ENCODE data around the gene SRRM4.

DNA sequence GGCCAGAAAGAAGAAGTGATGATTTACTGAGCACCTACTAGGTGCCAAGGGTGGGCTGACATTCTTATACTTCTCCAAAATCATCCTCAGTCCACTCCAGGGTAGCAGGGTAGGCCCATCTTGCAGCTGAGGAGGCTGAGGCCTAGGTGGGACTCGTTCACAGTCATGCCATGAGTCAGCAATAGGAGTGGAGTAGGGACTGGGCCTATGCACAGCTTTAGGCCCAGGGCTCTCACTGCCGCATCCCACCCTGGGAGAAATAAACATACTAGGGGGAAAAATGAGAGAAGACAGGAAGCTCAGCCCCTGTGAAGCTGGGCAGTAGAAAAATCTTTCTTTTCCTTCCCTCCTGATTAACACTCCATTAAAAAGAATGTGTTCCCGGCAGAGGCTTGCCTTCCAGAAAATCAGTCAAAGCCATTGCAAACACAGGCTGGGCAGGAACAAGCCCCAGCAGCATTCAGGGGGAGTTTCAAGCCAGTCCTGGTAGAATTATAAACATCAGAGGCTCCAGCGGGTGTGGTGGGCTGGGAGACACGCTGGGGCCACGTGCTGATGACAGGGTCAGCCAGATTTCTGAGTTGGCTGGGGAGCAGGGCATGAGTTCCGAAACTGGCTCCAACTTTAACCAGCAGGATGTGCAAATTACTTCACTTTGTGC, 199.2 kb downstream of the SRRM4 start:
- TF ChIP-seq, protein P1, sequence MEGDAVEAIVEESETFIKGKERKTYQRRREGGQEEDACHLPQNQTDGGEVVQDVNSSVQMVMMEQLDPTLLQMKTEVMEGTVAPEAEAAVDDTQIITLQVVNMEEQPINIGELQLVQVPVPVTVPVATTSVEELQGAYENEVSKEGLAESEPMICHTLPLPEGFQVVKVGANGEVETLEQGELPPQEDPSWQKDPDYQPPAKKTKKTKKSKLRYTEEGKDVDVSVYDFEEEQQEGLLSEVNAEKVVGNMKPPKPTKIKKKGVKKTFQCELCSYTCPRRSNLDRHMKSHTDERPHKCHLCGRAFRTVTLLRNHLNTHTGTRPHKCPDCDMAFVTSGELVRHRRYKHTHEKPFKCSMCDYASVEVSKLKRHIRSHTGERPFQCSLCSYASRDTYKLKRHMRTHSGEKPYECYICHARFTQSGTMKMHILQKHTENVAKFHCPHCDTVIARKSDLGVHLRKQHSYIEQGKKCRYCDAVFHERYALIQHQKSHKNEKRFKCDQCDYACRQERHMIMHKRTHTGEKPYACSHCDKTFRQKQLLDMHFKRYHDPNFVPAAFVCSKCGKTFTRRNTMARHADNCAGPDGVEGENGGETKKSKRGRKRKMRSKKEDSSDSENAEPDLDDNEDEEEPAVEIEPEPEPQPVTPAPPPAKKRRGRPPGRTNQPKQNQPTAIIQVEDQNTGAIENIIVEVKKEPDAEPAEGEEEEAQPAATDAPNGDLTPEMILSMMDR (conservative IDR thresholded peaks at IDR 0.05; ENCODE audit: low read depth in 2 of 2): no peak
- TF ChIP-seq POLR2AphosphoS5 (IDR thresholded peaks at IDR 0.05; ENCODE audit: low read depth): no peak
- TF ChIP-seq EZH2 (IDR thresholded peaks at IDR 0.05; ENCODE audit: low read depth, unreplicated experiment): no peak
- TF ChIP-seq, protein P2, sequence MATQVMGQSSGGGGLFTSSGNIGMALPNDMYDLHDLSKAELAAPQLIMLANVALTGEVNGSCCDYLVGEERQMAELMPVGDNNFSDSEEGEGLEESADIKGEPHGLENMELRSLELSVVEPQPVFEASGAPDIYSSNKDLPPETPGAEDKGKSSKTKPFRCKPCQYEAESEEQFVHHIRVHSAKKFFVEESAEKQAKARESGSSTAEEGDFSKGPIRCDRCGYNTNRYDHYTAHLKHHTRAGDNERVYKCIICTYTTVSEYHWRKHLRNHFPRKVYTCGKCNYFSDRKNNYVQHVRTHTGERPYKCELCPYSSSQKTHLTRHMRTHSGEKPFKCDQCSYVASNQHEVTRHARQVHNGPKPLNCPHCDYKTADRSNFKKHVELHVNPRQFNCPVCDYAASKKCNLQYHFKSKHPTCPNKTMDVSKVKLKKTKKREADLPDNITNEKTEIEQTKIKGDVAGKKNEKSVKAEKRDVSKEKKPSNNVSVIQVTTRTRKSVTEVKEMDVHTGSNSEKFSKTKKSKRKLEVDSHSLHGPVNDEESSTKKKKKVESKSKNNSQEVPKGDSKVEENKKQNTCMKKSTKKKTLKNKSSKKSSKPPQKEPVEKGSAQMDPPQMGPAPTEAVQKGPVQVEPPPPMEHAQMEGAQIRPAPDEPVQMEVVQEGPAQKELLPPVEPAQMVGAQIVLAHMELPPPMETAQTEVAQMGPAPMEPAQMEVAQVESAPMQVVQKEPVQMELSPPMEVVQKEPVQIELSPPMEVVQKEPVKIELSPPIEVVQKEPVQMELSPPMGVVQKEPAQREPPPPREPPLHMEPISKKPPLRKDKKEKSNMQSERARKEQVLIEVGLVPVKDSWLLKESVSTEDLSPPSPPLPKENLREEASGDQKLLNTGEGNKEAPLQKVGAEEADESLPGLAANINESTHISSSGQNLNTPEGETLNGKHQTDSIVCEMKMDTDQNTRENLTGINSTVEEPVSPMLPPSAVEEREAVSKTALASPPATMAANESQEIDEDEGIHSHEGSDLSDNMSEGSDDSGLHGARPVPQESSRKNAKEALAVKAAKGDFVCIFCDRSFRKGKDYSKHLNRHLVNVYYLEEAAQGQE (IDR thresholded peaks at IDR 0.05; ENCODE audit: unreplicated experiment): no peak
- TF ChIP-seq, protein P3, sequence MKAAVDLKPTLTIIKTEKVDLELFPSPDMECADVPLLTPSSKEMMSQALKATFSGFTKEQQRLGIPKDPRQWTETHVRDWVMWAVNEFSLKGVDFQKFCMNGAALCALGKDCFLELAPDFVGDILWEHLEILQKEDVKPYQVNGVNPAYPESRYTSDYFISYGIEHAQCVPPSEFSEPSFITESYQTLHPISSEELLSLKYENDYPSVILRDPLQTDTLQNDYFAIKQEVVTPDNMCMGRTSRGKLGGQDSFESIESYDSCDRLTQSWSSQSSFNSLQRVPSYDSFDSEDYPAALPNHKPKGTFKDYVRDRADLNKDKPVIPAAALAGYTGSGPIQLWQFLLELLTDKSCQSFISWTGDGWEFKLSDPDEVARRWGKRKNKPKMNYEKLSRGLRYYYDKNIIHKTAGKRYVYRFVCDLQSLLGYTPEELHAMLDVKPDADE (IDR thresholded peaks at IDR 0.05): no peak
- no peak for TF ChIP-seq CREB1 (CRISPR knock-in tag; IDR thresholded peaks at IDR 0.05; ENCODE audit: low read depth)
- no peak for TF ChIP-seq EZH2phosphoT487 (IDR thresholded peaks at IDR 0.05; ENCODE audit: unreplicated experiment)
- TF ChIP-seq STAT1 (IDR thresholded peaks at IDR 0.05; ENCODE audit: unreplicated experiment): no peak
- TF ChIP-seq, protein P4, sequence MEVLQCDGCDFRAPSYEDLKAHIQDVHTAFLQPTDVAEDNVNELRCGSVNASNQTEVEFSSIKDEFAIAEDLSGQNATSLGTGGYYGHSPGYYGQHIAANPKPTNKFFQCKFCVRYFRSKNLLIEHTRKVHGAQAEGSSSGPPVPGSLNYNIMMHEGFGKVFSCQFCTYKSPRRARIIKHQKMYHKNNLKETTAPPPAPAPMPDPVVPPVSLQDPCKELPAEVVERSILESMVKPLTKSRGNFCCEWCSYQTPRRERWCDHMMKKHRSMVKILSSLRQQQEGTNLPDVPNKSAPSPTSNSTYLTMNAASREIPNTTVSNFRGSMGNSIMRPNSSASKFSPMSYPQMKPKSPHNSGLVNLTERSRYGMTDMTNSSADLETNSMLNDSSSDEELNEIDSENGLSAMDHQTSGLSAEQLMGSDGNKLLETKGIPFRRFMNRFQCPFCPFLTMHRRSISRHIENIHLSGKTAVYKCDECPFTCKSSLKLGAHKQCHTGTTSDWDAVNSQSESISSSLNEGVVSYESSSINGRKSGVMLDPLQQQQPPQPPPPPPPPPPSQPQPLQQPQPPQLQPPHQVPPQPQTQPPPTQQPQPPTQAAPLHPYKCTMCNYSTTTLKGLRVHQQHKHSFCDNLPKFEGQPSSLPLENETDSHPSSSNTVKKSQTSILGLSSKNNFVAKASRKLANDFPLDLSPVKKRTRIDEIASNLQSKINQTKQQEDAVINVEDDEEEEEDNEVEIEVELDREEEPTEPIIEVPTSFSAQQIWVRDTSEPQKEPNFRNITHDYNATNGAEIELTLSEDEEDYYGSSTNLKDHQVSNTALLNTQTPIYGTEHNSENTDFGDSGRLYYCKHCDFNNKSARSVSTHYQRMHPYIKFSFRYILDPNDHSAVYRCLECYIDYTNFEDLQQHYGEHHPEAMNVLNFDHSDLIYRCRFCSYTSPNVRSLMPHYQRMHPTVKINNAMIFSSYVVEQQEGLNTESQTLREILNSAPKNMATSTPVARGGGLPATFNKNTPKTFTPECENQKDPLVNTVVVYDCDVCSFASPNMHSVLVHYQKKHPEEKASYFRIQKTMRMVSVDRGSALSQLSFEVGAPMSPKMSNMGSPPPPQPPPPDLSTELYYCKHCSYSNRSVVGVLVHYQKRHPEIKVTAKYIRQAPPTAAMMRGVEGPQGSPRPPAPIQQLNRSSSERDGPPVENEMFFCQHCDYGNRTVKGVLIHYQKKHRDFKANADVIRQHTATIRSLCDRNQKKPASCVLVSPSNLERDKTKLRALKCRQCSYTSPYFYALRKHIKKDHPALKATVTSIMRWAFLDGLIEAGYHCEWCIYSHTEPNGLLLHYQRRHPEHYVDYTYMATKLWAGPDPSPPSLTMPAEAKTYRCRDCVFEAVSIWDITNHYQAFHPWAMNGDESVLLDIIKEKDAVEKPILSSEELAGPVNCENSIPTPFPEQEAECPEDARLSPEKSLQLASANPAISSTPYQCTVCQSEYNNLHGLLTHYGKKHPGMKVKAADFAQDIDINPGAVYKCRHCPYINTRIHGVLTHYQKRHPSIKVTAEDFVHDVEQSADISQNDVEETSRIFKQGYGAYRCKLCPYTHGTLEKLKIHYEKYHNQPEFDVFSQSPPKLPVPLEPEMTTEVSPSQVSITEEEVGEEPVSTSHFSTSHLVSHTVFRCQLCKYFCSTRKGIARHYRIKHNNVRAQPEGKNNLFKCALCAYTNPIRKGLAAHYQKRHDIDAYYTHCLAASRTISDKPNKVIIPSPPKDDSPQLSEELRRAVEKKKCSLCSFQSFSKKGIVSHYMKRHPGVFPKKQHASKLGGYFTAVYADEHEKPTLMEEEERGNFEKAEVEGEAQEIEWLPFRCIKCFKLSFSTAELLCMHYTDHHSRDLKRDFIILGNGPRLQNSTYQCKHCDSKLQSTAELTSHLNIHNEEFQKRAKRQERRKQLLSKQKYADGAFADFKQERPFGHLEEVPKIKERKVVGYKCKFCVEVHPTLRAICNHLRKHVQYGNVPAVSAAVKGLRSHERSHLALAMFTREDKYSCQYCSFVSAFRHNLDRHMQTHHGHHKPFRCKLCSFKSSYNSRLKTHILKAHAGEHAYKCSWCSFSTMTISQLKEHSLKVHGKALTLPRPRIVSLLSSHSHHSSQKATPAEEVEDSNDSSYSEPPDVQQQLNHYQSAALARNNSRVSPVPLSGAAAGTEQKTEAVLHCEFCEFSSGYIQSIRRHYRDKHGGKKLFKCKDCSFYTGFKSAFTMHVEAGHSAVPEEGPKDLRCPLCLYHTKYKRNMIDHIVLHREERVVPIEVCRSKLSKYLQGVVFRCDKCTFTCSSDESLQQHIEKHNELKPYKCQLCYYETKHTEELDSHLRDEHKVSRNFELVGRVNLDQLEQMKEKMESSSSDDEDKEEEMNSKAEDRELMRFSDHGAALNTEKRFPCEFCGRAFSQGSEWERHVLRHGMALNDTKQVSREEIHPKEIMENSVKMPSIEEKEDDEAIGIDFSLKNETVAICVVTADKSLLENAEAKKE (CRISPR knock-in tag; IDR thresholded peaks at IDR 0.05): no peak
- TF ChIP-seq NANOG (IDR thresholded peaks at IDR 0.05; ENCODE audit: borderline replicate concordance): no peak
- no peak for TF ChIP-seq ZNF331 (CRISPR knock-in tag; IDR thresholded peaks at IDR 0.05; ENCODE audit: low read depth)
- no peak for TF ChIP-seq JUNB (IDR thresholded peaks at IDR 0.05; ENCODE audit: unreplicated experiment)
